Stimulated activated CD4-positive, alpha-beta T cell treated with anti-CD3 and anti-CD28 coated beads, Interleukin-12 subunit alpha, Interleukin-12 subunit beta, amount 100 ng/mL, for 24 hours (primary cell): ENCODE data around the gene LDLRAD1.
"Not testable (repeated sequence)": the region's sequence is repeated elsewhere in the genome, so short reads cannot be mapped to it uniquely, and the experiment has no call there.

Experiments
- DNase-seq, 2 experiments: peaks; one replicate each; pipeline ENCODE4 v3.0.0-alpha.2; 2020; ENCODE audit warnings: low read depth in 2 of 2

LDLRAD1 gene

GRCh38 chr1:54017979-54018378 is at the start of gene LDLRAD1:
TSS of gene LDLRAD1 (minus strand) at chr1:54018186. CDS start at chr1:54018112, 74 bp downstream.
- no peak for DNase-seq

GRCh38 chr1:54064299-54064698 is 46.3 kb upstream of the LDLRAD1 start:
- no peak for DNase-seq

DNA sequence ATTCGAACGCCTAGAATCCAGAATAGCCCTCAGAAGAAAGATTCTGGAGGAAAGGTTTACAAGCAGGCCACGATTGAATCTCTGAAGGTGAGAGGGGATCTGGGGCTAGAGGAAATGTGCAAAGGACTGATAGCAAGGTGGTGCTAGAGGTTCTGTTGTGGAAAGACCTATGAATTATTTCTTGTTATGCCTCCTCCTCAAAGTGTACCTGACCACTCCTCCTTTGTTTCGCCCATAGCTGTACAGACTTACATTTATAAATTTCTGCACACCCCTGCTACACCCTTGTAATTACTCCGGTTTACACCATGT is 36.4 kb upstream of the LDLRAD1 start:
- no peak for DNase-seq

GRCh38 chr1:54053745-54054437 is 35.9 kb upstream of the LDLRAD1 start:
- DNase-seq = no peak

- DNase-seq = peak; percentile 95 to 97
These were observed 35.2 kb upstream of the LDLRAD1 start, which contains the start of the genes TCEANC2 and TMEM59 for GRCh38 chr1:54052934-54053744. TSS of gene TCEANC2 (plus strand) at chr1:54053608. CDS start at chr1:54054423, 815 bp downstream. TSS of gene TMEM59 (minus strand) at chr1:54053204. CDS start at chr1:54053188, 16 bp downstream.

GRCh38 chr1:54052431-54052933 is 34.5 kb upstream of the LDLRAD1 start:
- peak in 1 of 2 experiments; percentile 17 for DNase-seq

DNA sequence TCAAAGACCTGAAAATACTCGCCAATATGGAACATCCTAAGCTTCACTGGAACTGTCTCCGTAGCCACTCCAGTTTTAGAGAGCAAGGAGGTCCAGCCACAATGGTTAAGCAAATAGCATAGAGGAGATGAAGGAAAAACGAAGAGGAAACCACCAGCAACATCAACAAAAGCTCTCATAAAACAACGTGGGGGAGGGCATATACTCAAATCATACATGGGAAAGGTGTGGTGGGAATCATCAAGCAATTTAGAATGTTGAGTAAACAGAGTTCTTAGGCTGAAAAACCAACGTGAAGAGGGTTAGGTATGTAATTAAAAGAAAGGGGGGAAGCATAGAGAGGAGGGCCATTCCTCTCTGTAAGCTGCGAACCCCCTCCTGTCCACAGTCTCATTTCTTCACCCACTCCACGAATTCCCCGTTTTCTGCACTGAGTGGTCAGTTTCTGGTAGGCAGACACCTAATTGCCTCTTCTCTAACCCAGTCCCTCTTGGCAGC is 34.0 kb upstream of the LDLRAD1 start:
- no peak for DNase-seq

DNA sequence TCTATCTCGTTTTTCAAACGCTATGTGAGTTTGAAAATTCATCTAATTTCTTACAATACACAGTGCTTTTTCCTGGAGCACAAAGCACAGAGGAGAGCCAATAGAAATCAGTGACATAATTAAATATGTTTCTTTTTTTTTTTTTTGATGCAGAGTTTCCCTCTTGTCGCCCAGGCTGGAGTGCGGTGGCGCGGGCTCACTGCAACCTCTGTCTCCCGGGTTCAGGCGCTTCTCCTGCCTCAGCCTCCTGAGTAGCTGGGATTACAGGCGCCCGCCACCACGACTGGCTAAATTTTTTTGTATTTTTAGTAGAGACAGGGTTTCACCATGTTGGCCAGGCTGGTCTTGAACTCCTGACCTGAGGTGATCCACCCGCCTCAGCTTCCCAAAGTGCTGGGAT is 32.4 kb upstream of the LDLRAD1 start:
- not testable (repeated sequence) for DNase-seq

GRCh38 chr1:54047384-54048305 is 29.7 kb upstream of the LDLRAD1 start:
- no peak for DNase-seq

- no peak for DNase-seq
These were observed 28.8 kb upstream of the LDLRAD1 start for GRCh38 chr1:54046671-54047383.

DNA sequence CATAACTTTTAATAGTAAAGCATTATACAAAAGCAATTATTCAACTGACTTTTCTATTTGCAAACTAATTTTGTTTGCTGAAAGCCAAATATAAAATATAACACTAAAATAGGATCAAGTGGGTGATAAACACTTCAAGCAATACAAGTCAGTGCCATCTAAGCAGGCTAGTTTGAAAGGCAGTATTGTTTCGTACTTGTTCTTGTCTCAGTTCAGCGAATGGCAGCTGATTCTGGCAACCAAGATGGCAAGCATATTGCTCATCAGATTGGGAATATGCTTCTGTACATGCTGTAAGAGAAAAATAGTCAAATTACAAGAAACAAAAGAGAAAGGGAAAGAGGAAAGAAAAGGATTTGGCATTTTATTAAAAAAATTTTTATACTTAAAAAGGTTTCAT is 27.5 kb upstream of the LDLRAD1 start:
- no peak for DNase-seq

DNA sequence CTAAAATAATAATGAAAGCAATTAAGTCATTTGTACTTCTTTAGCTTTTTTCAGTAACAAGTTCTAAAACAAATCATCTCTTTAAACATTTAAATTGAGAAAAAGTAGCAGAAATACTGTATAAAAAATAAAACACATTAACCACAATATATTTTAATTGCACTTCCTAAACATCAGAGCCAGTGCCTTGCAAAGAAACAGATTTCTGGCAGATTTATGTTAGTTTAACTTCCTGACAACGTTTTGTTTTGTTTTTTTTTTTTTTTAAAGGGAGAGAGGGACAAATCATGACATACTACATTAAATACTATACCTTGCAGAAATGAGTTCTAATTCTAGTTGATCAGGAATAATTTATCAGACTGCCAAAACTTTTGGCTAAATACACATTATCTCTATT is 23.8 kb upstream of the LDLRAD1 start:
- DNase-seq = no peak

- DNase-seq = no peak
These were observed 19.5 kb upstream of the LDLRAD1 start for GRCh38 chr1:54037476-54037875.

DNA sequence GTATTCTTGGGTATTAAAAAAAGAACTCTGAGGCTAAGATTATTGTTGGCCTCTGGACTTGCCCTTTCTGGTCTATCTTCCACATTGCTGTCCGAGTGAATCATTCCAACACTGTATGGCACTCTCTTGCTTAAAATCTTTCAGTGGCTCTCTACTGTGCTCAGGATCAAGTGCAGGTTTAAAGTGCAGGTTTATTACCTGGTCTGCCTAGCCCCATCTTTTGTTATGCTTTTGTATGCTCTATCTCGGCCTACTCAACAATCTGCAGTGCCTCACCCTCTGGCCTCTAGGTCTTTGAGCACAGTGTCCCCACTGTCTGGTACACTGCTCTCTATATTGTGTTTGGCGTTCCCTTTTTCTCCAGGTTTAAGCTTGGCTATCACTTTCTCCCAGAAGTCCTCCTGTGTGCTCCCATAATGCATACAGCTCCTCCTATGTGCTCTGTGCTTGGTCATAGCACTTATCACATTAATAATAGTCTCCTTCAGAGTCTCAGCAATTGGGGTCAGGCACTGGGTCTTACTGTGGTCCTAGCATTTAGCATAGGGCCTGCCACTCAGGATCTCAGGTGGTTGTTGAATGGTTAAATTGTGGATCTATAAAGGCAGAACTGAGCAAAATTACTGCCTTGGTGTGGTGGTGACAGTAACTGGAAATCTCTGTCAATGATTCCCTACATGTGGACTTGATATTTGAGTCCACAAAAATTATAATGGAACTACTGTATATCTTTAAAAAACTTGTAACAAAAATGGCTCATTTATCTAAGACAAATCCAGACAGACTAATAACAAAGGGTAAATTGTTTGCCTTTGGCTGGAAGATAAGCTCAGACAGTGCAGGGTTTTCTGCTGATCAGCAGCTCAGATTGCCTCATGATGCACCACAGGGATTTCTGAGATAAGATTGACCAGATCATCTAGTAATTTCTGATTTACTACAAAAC is 10.6 kb upstream of the LDLRAD1 start:
- no peak for DNase-seq

- no peak for DNase-seq
These were observed 9.9 kb upstream of the LDLRAD1 start for GRCh38 chr1:54027848-54028247.

DNA sequence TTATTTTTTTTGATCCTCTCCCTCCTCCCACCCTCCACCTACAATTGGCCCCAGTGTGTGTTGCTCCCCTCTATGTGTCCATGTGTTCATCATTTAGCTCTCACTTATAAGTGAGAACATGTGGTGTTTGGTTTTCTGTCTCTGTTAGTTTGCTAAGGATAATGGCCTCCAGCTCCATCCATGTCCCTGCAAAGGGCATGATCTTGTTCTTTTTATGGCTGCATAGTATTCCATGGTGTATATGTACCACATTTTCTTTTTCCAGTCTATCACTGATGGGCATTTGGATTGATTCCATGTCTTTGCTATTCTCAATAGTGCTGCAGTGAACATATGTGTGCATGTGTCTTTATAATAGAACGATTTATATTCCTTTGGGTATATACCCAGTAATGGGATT is 6.8 kb upstream of the LDLRAD1 start:
- DNase-seq = not testable (repeated sequence)

GRCh38 chr1:54024358-54024757 is 6.4 kb upstream of the LDLRAD1 start:
- DNase-seq = no peak

DNA sequence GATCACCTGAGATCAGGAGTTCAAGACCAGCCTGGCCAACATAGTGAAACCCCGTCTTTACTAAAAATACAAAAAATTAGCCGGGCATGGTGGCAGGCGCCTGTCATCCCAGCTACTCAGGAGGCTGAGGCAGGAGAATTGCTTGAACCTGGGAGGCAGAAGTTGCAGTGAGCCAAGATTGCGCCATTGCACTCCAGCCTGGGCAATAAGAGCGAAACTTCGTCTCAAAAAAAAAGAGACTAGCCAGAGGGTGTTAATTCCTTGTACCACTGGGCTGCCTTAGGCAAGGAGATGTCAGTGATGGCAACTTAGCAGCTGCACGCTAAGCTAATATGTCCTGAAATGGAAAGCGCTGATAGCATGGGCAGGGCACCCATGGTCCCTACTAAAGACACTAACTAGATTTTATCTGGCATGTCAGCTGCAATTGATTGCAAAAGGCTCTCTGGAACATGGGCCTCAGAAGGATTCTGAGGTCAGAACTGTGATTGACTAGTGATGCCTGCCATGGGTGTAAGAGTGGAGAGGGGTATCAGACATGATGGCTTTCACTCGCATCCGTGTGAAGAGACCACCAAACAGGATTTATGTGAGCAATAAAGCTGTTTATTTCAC is 1.7 kb upstream of the LDLRAD1 start:
- DNase-seq = not testable (repeated sequence)

GRCh38 chr1:54018635-54019034 is 649 bp upstream of the LDLRAD1 start:
- DNase-seq = no peak
